ENCODE measurements around the gene XRN2. TPM values are rescaled to one million over a fixed set of nuclear protein-coding genes. Genes with fewer than 3 reads are reported as not detected.

Gene XRN2
- polyA plus RNA-seq, 3 donors: 53.1 to 111 (median 101) TPM

DNA sequence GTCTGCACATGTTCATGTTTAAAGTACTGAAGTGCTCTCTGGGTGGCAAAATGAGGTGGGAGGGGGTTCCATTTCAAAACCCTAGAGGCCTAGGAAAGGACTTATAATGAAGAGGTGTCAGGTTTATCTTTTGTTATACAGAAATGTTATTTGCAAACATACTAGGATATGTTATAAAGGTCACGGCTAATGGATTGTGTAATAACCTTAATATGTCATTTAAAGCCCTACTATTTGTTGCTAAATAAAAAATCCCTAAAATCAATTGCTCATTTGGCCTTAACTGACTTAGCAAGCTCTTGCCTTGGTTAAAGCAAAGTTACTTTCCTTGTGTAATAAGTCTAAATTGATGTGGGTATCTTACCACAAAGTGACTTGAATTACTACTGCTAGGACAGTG, 85.4 kb downstream of the XRN2 start:
- Mint-ChIP-seq H3K27me3 (ENCODE audit: low read depth in 3 of 3) (peaks cover 33 to 35% (median 35%) of the 10 kb centered on the region in 3 donors), H3K9me3 (peaks cover 0 to 8% (median 4%) of the 10 kb centered on the region in 7 donors), H3K36me3 (peaks cover 65 to 69% of the 10 kb centered on the region in 2 donors), H3K4me1 (peaks cover 18% of the 10 kb centered on the region), H3K27ac (no peak overlapping the region), H3K4me3 (no peak overlapping the region)
- TF ChIP-seq, protein P1, sequence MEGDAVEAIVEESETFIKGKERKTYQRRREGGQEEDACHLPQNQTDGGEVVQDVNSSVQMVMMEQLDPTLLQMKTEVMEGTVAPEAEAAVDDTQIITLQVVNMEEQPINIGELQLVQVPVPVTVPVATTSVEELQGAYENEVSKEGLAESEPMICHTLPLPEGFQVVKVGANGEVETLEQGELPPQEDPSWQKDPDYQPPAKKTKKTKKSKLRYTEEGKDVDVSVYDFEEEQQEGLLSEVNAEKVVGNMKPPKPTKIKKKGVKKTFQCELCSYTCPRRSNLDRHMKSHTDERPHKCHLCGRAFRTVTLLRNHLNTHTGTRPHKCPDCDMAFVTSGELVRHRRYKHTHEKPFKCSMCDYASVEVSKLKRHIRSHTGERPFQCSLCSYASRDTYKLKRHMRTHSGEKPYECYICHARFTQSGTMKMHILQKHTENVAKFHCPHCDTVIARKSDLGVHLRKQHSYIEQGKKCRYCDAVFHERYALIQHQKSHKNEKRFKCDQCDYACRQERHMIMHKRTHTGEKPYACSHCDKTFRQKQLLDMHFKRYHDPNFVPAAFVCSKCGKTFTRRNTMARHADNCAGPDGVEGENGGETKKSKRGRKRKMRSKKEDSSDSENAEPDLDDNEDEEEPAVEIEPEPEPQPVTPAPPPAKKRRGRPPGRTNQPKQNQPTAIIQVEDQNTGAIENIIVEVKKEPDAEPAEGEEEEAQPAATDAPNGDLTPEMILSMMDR (IDR thresholded peaks at IDR 0.05): no peak
- Histone ChIP-seq H3K27ac (ENCODE audit: low read depth in 1 of 2, low read length in 2 of 2) (no peak overlapping the region), H3K4me1 (ENCODE audit: control insufficient read depth in 1 of 2, insufficient read depth in 2 of 2, low read length in 2 of 2) (no peaks in the 10 kb centered on the region), H3K36me3 (replicated peaks in 1 of 2; ENCODE audit: control insufficient read depth in 1 of 2, insufficient read depth in 2 of 2, low read length in 2 of 2) (peaks cover 59 to 74% of the 10 kb centered on the region in 2 donors), H3K79me2 (ENCODE audit: insufficient read depth, low read length) (no peaks in the 10 kb centered on the region), H3K27me3 (ENCODE audit: control insufficient read depth in 2 of 2, insufficient read depth in 2 of 2, low read length in 2 of 2) (peaks cover 34% of the 10 kb centered on the region in 2 donors), H3K4me2 (replicated peaks; ENCODE audit: extremely low read depth, low read length, poor library complexity, severe bottlenecking) (no peak overlapping the region), H4K20me1 (ENCODE audit: insufficient read depth, low read length) (peaks cover 39% of the 10 kb centered on the region), H3K4me3 (replicated peaks in 1 of 3; ENCODE audit: low read depth in 2 of 3, low read length in 3 of 3) (no peak overlapping the region), H3K9ac (ENCODE audit: insufficient read depth, low read length, poor library complexity, severe bottlenecking) (no peak overlapping the region), H3K9me3 (replicated peaks in 1 of 2; ENCODE audit: control insufficient read depth in 1 of 2, insufficient read depth in 1 of 2, low read length in 2 of 2) (peaks cover 0 to 10% of the 10 kb centered on the region in 2 donors), H2AFZ (ENCODE audit: insufficient read depth, low read depth, low read length, poor library complexity, severe bottlenecking) (no peak overlapping the region)
- no CpG with 5 or more reads among the region's 1 CpG for WGBS (ENCODE audit: insufficient coverage)
- intact Hi-C loops (cut with micrococcal nuclease): no loop called here
- DNase-seq: no peak

GRCh38 chr20:21389368-21389767, 86.2 kb downstream of the XRN2 start:
- intact Hi-C loops (cut with micrococcal nuclease): no loop called here
- Mint-ChIP-seq H3K36me3 (peaks cover 58 to 61% of the 10 kb centered on the region in 2 donors), H3K27me3 (ENCODE audit: low read depth in 3 of 3) (peaks cover 41 to 43% (median 43%) of the 10 kb centered on the region in 3 donors), H3K4me3 (no peak overlapping the region), H3K27ac (no peak overlapping the region), H3K9me3 (peaks cover 0 to 8% (median 4%) of the 10 kb centered on the region in 7 donors), H3K4me1 (peaks cover 18% of the 10 kb centered on the region)
- Histone ChIP-seq H2AFZ (ENCODE audit: insufficient read depth, low read depth, low read length, poor library complexity, severe bottlenecking) (no peak overlapping the region), H3K36me3 (replicated peaks in 1 of 2; ENCODE audit: control insufficient read depth in 1 of 2, insufficient read depth in 2 of 2, low read length in 2 of 2) (peaks cover 55 to 66% of the 10 kb centered on the region in 2 donors), H3K4me1 (ENCODE audit: control insufficient read depth in 1 of 2, insufficient read depth in 2 of 2, low read length in 2 of 2) (no peaks in the 10 kb centered on the region), H3K9ac (ENCODE audit: insufficient read depth, low read length, poor library complexity, severe bottlenecking) (no peak overlapping the region), H4K20me1 (ENCODE audit: insufficient read depth, low read length) (peaks cover 39% of the 10 kb centered on the region), H3K4me3 (replicated peaks in 1 of 3; ENCODE audit: low read depth in 2 of 3, low read length in 3 of 3) (no peak overlapping the region), H3K79me2 (ENCODE audit: insufficient read depth, low read length) (no peaks in the 10 kb centered on the region), H3K9me3 (replicated peaks in 1 of 2; ENCODE audit: control insufficient read depth in 1 of 2, insufficient read depth in 1 of 2, low read length in 2 of 2) (peaks cover 0 to 10% of the 10 kb centered on the region in 2 donors), H3K27me3 (ENCODE audit: control insufficient read depth in 2 of 2, insufficient read depth in 2 of 2, low read length in 2 of 2) (peaks cover 42% of the 10 kb centered on the region in 2 donors), H3K27ac (ENCODE audit: low read depth in 1 of 2, low read length in 2 of 2) (no peak overlapping the region), H3K4me2 (replicated peaks; ENCODE audit: extremely low read depth, low read length, poor library complexity, severe bottlenecking) (no peak overlapping the region)
- DNase-seq: no peak
- WGBS (ENCODE audit: insufficient coverage): no CpG with 5 or more reads among the region's 1 CpG
- TF ChIP-seq, protein P1 (IDR thresholded peaks at IDR 0.05): no peak

All from CD14-positive monocyte (primary cell).